IMR-90 (cell line): Measurements from ENCODE around the gene XDH. TPM values are rescaled to one million over a fixed set of nuclear protein-coding genes. Genes with fewer than 3 reads are reported as not detected.

ENCODE experiments used
- ATAC-seq: fragments of 200-7000 bp; cut with Tn5 transposase; 2 replicates; pipeline ENCODE4 v1.9.1; 2020; ENCODE audit warnings: low read depth, mild to moderate bottlenecking, moderate library complexity
- BruUV-seq: library from RNA; stranded (reverse); fragments of 400-500 nt; replicated peaks from 2 replicates; lab custom pipeline; 2021; lab: Mats Ljungman, UMichigan
- CTCF ChIA-PET: fragments of 300-600 bp; formaldehyde crosslinking; extraction: SDS; loops from one replicate; lab custom pipeline; 2021; ENCODE audit warnings: antibody characterized with exemption; lab: Yijun Ruan, JAX
- POLR2A ChIA-PET: fragments of 300-600 bp; sonication (Branson Sonifier 250); formaldehyde crosslinking; loops from one replicate; lab custom pipeline; 2022; ENCODE audit warnings: antibody characterized with exemption; ENCODE audit not compliant: unreplicated experiment; lab: Charles Lee
- DNase-seq: peaks from one replicate; pipeline ENCODE4 v3.0.0; 2013
- H2AFZ ChIP-seq: replicated peaks from 2 replicates; pipeline ENCODE3; 2013; ENCODE audit warnings: low read length, mild to moderate bottlenecking; ENCODE audit not compliant: poor library complexity
- H2AK5ac ChIP-seq: 2 replicates; pipeline ENCODE4 v1.6.1; 2013; ENCODE audit warnings: low read depth, low read length, inconsistent platforms
- H2AK9ac ChIP-seq: replicated peaks from 2 replicates; pipeline ENCODE3; 2013; ENCODE audit warnings: mild to moderate bottlenecking, low read depth, low read length, moderate library complexity; ENCODE audit not compliant: poor library complexity
- H2BK120ac ChIP-seq: 2 replicates; pipeline ENCODE4 v1.6.1; 2013; ENCODE audit warnings: low read depth, low read length, inconsistent platforms
- H2BK15ac ChIP-seq: 3 replicates; pipeline ENCODE4 v1.6.1; 2013; ENCODE audit warnings: low read depth, low read length, inconsistent platforms
- H2BK20ac ChIP-seq: 2 replicates; pipeline ENCODE4 v1.6.1; 2013; ENCODE audit warnings: low read depth, mild to moderate bottlenecking, inconsistent platforms, low read length, moderate library complexity
- H2BK5ac ChIP-seq: 2 replicates; pipeline ENCODE4 v1.6.1; 2013; ENCODE audit warnings: mild to moderate bottlenecking, low read depth, low read length, inconsistent platforms; ENCODE audit not compliant: poor library complexity, severe bottlenecking
- H3K14ac ChIP-seq: replicated peaks from 2 replicates; pipeline ENCODE4 v1.6.1; 2013; ENCODE audit warnings: low read depth, low read length, inconsistent platforms
- H3K18ac ChIP-seq: 2 replicates; pipeline ENCODE4 v1.6.1; 2013; ENCODE audit warnings: low read depth, low read length, control low read depth
- H3K23ac ChIP-seq: 2 replicates; pipeline ENCODE4 v1.6.1; 2013; ENCODE audit warnings: low read depth, low read length, inconsistent platforms
- H3K27ac ChIP-seq: 2 replicates; pipeline ENCODE4 v1.5.1; 2013; ENCODE audit warnings: mild to moderate bottlenecking, control low read depth, low read length; ENCODE audit not compliant: insufficient read depth
- H3K27me3 ChIP-seq: 2 replicates; pipeline ENCODE4 v1.6.1; 2013; ENCODE audit warnings: low read length; ENCODE audit not compliant: control insufficient read depth, insufficient read depth
- H3K36me3 ChIP-seq: 2 replicates; pipeline ENCODE4 v1.6.1; 2013; ENCODE audit warnings: low read length, mixed read lengths; ENCODE audit not compliant: control insufficient read depth, insufficient read depth
- H3K4ac ChIP-seq: 2 replicates; pipeline ENCODE4 v1.6.1; 2013; ENCODE audit warnings: low read depth, low read length, inconsistent platforms
- H3K4me1 ChIP-seq: 2 replicates; pipeline ENCODE4 v1.6.1; 2013; ENCODE audit warnings: low read length, mixed read lengths; ENCODE audit not compliant: control insufficient read depth, insufficient read depth
- H3K4me2 ChIP-seq: 2 replicates; pipeline ENCODE4 v1.6.1; 2013; ENCODE audit warnings: low read depth, mild to moderate bottlenecking, control low read depth, low read length, moderate library complexity
- H3K4me3 ChIP-seq: 2 replicates; pipeline ENCODE4 v1.5.1; 2013; ENCODE audit warnings: low read depth, mild to moderate bottlenecking, control low read depth, low read length, moderate library complexity; ENCODE audit not compliant: insufficient read depth
- H3K56ac ChIP-seq: 2 replicates; pipeline ENCODE4 v1.6.1; 2013; ENCODE audit warnings: low read length, inconsistent platforms; ENCODE audit not compliant: insufficient read depth; ENCODE audit errors: extremely low read depth
- H3K79me1 ChIP-seq, 2 experiments: 2 replicates each; pipeline ENCODE4 v1.6.1; 2013; ENCODE audit warnings: low read length in 2 of 2, inconsistent platforms in 1 of 2, low read depth in 1 of 2
- H3K9ac ChIP-seq: 2 replicates; pipeline ENCODE4 v1.6.1; 2013; ENCODE audit warnings: low read depth, low read length, control low read depth
- H3K9me1 ChIP-seq: 2 replicates; pipeline ENCODE4 v1.6.1; 2013; ENCODE audit warnings: low read length, inconsistent platforms; ENCODE audit not compliant: insufficient read depth
- H3K9me3 ChIP-seq: 2 replicates; pipeline ENCODE4 v1.6.1; 2013; ENCODE audit warnings: low read length; ENCODE audit not compliant: control insufficient read depth, insufficient read depth
- H4K20me1 ChIP-seq: 2 replicates; pipeline ENCODE4 v1.6.1; 2013; ENCODE audit warnings: low read length, inconsistent platforms; ENCODE audit not compliant: insufficient read depth
- H4K5ac ChIP-seq: 2 replicates; pipeline ENCODE4 v1.6.1; 2013; ENCODE audit warnings: mild to moderate bottlenecking, low read depth, low read length, control low read depth
- H4K8ac ChIP-seq, 2 experiments: 2 replicates each; pipeline ENCODE4 v1.6.1; 2013; ENCODE audit warnings: low read depth in 2 of 2, low read length in 2 of 2, control low read depth in 1 of 2, inconsistent platforms in 1 of 2
- H4K91ac ChIP-seq: 2 replicates; pipeline ENCODE4 v1.6.1; 2013; ENCODE audit warnings: low read depth, low read length, inconsistent platforms; ENCODE audit not compliant: insufficient read depth
- CEBPB ChIP-seq: IDR thresholded peaks from 2 replicates; pipeline ENCODE4 v1.6.1; 2012; ENCODE audit warnings: low read depth, low read length, improper control_type of control experiment
- CTCF ChIP-seq: conservative IDR thresholded peaks from 2 replicates; pipeline ENCODE4 v1.5.1; 2012; ENCODE audit warnings: mild to moderate bottlenecking, low read depth, low read length, improper control_type of control experiment
- POLR2A ChIP-seq: IDR thresholded peaks from 2 replicates; pipeline ENCODE4 v1.6.1; 2012; ENCODE audit warnings: mild to moderate bottlenecking, low read depth, low read length
- SMC3 ChIP-seq: fragments of 150-350 bp; IDR thresholded peaks from 2 replicates; pipeline ENCODE4 v1.6.1; 2016; ENCODE audit warnings: low read depth, mild to moderate bottlenecking, antibody characterized with exemption, low read length, moderate library complexity
- WGBS, 2 experiments: methylation state at CpG; one replicate each; pipeline versions ENCODE4 v1.1.5 to v1.1.7; 2013; ENCODE audit warnings: missing lambda C conversion rate in 2 of 2; ENCODE audit not compliant: insufficient read length in 1 of 2; ENCODE audit errors: extremely low coverage in 2 of 2; 5-methylcytosine and 5-hydroxymethylcytosine counted together
- dilution Hi-C: fragments of 300-500 bp; cut with HindIII; formaldehyde crosslinking; loops from one replicate; pipeline ENCODE4 v1.14.3; 2018; ENCODE audit warnings: low sequenced_read_pairs; ENCODE audit not compliant: unreplicated experiment
- in situ Hi-C: fragments of 300-500 bp; cut with MboI; formaldehyde crosslinking; loops from 3 replicates; pipeline ENCODE4 v1.14.3; 2019; ENCODE audit warnings: low sequenced_read_pairs, inconsistent platforms, mixed read lengths
- intact Hi-C: fragments of 100-400 bp; cut with micrococcal nuclease; formaldehyde crosslinking; loops from 2 replicates; pipeline ENCODE4 v1.10.0; 2022
- polyA plus RNA-seq, 3 experiments: library from polyadenylated mRNA; depleted of rRNA; stranded (reverse); fragments of >200 nt; gene quantifications; 2 replicates each; pipeline ENCODE4 v1.2.3, GENCODE V29; 2012; ENCODE audit warnings: low replicate concordance in 1 of 3
- total RNA-seq: library from RNA; depleted of rRNA; stranded (reverse); fragments of >200 nt; gene quantifications from 2 replicates; pipeline ENCODE4 v1.2.3, GENCODE V29; 2012

The XDH gene
- total and polyA plus RNA-seq, 2 of the 4 experiments (the other 2 are of a cell fraction), result 0.46 to 1.1 TPM

- no peak overlapping the region for H2BK120ac ChIP-seq
- H2BK15ac ChIP-seq, result no peak overlapping the region
- dilution Hi-C loops, result no loop called here
- H3K14ac ChIP-seq, result no peak overlapping the region
- no peaks in the 10 kb centered on the region for H3K9me1 ChIP-seq
- no peaks in the 10 kb centered on the region for H3K79me1 ChIP-seq
- H3K4me2 ChIP-seq, result no peak overlapping the region
- H4K20me1 ChIP-seq, result no peaks in the 10 kb centered on the region
- H2AK9ac ChIP-seq, result no peak overlapping the region
- H3K4me1 ChIP-seq, result no peaks in the 10 kb centered on the region; the same call in 1 of the 2 replicates
- H2AFZ ChIP-seq, result no peak overlapping the region
- H4K91ac ChIP-seq, result no peak overlapping the region
- H2AK5ac ChIP-seq, result no peak overlapping the region
- no peak for DNase-seq
- H2BK5ac ChIP-seq, result no peak overlapping the region
- H3K36me3 ChIP-seq, result no peaks in the 10 kb centered on the region
- ATAC-seq, result no peak
- POLR2A ChIA-PET, result no interaction called here
- no peak overlapping the region for H3K23ac ChIP-seq
- H3K56ac ChIP-seq, result no peak overlapping the region
- H3K9ac ChIP-seq, result no peak overlapping the region
- TF ChIP-seq POLR2A (no peak), CEBPB (peak; percentile 61; the same call in 1 of the 2 replicates), CTCF (no peak), SMC3 (no peak)
- intact Hi-C loops, result no loop called here
- no peak overlapping the region for H2BK20ac ChIP-seq
- no TSS peak for BruUV-seq
- CTCF ChIA-PET, result no interaction called here
- H3K9me3 ChIP-seq, result no peaks in the 10 kb centered on the region
- no peak overlapping the region for H4K5ac ChIP-seq
- no peak overlapping the region for H3K4ac ChIP-seq
- H3K4me3 ChIP-seq, result no peak overlapping the region
- no peak overlapping the region for H3K27ac ChIP-seq
- no peak overlapping the region for H3K18ac ChIP-seq
- H3K27me3 ChIP-seq, result no peaks in the 10 kb centered on the region
- in situ Hi-C loops, result no loop called here
- no peak overlapping the region for H4K8ac ChIP-seq
- WGBS, 2 experiments, result no CpG with 5 or more reads among the region's 2 CpGs
Observed at GRCh38 chr2:31359229-31359628, 55.3 kb downstream of the XDH start.
